ENCODE results near the gene PIK3IP1.

The PIK3IP1 gene

DNA sequence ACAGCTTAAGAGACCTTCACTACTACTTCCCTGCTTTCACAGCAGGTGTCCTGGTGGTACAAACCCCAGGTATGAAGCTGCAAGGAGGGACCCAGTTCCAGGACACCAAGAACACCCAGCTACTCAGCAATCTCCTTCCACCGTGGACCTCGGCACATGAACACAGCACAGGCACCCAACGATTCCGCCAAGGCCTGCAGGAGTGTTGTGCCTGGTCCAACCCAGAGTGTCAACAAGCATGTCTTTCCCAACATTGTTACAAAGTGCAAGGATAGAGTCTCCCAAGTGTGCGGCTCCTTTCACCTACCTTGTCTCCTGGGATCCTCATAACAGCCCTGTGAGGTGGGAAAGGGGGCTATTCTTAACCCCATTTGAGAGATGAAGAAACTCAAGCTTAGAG, 42.0 kb upstream of the PIK3IP1 start:
- no peak for DNase-seq (ENCODE audit: low read depth)
- TF ChIP-seq, protein P1, sequence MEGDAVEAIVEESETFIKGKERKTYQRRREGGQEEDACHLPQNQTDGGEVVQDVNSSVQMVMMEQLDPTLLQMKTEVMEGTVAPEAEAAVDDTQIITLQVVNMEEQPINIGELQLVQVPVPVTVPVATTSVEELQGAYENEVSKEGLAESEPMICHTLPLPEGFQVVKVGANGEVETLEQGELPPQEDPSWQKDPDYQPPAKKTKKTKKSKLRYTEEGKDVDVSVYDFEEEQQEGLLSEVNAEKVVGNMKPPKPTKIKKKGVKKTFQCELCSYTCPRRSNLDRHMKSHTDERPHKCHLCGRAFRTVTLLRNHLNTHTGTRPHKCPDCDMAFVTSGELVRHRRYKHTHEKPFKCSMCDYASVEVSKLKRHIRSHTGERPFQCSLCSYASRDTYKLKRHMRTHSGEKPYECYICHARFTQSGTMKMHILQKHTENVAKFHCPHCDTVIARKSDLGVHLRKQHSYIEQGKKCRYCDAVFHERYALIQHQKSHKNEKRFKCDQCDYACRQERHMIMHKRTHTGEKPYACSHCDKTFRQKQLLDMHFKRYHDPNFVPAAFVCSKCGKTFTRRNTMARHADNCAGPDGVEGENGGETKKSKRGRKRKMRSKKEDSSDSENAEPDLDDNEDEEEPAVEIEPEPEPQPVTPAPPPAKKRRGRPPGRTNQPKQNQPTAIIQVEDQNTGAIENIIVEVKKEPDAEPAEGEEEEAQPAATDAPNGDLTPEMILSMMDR (conservative IDR thresholded peaks at IDR 0.05; ENCODE audit: low read depth, low read length) = no peak
- no peak overlapping the region for H3K4me3 ChIP-seq (ENCODE audit: low read length)

DNA sequence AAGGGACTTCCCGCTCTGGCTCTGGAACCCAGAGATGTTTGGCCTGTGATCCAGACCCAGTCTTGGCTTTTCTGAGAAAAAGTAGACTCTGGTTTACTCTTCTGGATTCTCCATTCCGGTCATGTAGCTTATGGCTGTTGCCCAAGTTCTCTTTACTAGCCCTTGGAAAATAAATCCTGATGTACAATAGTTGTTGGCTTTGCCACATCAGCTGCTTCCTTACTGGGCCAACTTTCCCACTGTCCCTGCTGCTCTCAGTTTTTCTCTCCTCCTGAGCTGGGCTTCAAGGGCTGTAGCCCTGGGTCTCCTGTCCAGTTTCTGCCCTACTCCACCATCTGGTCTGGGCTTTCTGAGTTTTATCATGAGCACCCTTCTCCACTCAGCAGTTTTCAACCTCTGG, 41.4 kb upstream of the PIK3IP1 start:
- DNase-seq (ENCODE audit: low read depth) = no peak
- TF ChIP-seq, protein P1 (conservative IDR thresholded peaks at IDR 0.05; ENCODE audit: low read depth, low read length) = no peak
- H3K4me3 ChIP-seq (ENCODE audit: low read length) = no peak overlapping the region

DNA sequence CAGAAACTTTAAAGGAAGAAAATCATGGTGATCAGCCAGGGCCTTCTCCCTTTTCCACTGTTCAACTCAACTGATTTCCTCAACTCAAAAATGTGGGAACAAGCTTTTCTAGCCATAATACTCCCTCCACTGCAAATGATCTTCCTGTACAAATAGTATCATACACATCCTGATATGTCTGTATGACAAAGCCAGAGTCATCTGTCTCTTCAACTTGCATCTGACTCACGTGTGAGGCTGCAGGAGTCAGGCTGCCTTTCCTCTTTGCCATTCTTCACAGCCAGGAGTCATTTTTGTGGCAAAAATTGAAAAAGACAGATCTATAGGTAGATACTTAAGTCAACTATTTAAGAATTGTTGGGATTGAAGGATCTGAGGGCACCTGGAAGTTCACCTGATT, 40.6 kb upstream of the PIK3IP1 start:
- no peak for DNase-seq (ENCODE audit: low read depth)
- H3K4me3 ChIP-seq (ENCODE audit: low read length) = no peak overlapping the region
- TF ChIP-seq, protein P1 (conservative IDR thresholded peaks at IDR 0.05; ENCODE audit: low read depth, low read length) = no peak

DNA sequence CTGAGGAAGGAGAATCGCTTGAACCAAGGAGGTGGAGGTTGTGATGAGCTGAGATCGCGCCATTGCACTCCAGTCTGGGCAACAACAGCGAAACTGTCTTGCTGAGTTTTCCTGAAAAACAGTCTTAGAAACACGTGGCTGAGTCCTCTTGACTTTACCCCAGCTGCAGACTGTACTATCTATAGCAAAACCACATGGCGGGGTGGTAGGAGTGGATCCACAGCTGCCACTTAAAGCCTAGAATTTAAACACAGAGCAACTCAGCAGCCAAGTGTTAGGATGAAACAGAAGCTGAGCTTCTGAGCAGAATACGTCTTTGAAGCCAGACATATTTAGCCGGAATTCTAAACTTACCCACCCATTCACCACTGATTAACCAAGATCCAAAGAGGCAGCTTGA, 39.7 kb upstream of the PIK3IP1 start:
- DNase-seq (ENCODE audit: low read depth) = no peak
- H3K4me3 ChIP-seq (ENCODE audit: low read length) = no peak overlapping the region
- TF ChIP-seq, protein P1 (conservative IDR thresholded peaks at IDR 0.05; ENCODE audit: low read depth, low read length) = no peak

DNA sequence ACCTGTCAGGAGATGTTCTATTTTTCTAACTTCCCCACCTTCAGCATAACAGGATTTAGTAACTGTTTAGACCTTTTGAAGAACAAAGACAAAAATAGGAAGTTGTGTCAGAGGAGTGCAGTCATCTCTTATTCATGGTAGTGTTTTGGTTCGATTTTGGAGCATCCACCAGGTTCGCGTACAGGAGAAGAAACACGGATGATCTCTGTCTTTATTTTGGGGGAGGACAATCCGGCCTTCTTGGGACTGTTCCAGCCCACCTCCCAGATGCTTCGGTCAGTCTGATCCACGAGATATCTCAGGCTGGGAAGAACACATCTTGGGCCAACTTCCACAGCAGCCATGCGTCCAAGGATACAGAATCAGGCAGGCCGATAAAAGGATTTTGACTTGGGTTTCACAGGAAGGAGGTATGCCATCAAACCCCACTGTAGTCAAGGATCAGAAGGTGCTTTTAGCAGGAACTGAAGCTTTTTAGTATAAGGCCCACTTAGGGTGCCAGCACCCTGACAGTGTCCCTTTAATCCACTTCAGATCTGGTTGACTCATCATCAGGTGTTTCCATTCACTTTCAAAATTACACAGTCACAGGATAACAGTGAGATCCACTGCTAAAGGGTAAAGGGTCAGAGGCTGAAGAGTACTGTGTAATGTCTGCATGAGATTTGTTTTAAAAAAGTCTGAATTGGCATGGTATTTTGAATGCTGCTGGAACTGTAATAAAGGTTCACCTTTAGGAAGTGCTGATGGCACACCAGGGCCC, 37.3 kb upstream of the PIK3IP1 start:
- TF ChIP-seq, protein P1 (conservative IDR thresholded peaks at IDR 0.05; ENCODE audit: low read depth, low read length) = no peak
- no peak for DNase-seq (ENCODE audit: low read depth)
- H3K4me3 ChIP-seq (ENCODE audit: low read length) = no peak overlapping the region

DNA sequence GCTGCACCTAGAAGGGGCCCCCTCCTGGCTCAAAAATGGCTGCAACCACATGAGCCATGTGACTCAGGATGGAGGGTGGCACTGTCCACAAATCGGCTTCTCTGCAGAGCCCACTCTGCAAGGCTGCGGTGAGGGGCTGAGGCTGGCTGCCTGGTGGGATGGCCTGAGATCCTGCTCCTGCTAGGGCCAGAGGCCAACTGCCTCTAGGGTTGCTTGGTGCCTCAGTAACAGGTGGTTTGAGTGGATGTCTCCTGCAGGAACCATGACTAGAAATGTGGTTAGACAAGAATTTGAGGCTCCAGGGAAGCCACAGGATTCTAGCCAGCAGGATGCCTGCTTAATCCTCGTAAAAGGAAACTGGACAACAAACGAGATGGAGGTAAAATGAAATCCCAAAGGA, 36.7 kb upstream of the PIK3IP1 start:
- TF ChIP-seq, protein P1 (conservative IDR thresholded peaks at IDR 0.05; ENCODE audit: low read depth, low read length) = no peak

DNA sequence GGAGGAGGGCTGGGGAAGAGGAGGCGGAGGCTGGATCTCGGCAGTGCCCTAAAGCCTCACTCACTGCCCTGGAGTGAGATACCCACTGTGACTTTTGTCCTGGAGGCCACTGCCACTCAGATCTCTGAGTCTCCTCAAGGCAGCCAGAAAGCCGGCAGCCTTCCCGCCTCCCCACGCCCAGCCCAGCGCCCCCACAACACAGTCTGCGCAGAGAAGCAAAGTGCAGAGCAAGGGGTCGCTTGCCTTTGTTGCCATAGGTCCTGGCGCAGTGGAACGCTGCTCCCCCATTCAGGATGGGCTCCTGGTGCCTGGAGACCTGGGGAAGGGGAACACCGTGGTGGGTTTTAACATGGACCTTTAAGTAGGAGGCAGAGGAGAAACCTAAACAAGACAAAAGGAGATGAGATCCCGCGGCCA, 36.3 kb upstream of the PIK3IP1 start:
- TF ChIP-seq, protein P1 (conservative IDR thresholded peaks at IDR 0.05; ENCODE audit: low read depth, low read length) = no peak
- no peak for DNase-seq (ENCODE audit: low read depth)
- H3K4me3 ChIP-seq (ENCODE audit: low read length) = no peak overlapping the region

More for the DNA sequence above, 36.7 kb upstream of the PIK3IP1 start:
- H3K4me3 ChIP-seq (ENCODE audit: low read length) = no peak overlapping the region
- no peak for DNase-seq (ENCODE audit: low read depth)

Measured in retinal pigment epithelial cell (primary cell).